GM19468 (cell line): ENCODE data around the gene IL33.
A peak's percentile ranks its signal among the peaks of the same experiment; 100 is the strongest.
"Not testable (repeated sequence)": the region's sequence is repeated elsewhere in the genome, so short reads cannot be mapped to it uniquely, and the experiment has no call there.

Source experiments
- ATAC-seq: cut with Tn5 transposase; IDR thresholded peaks from one replicate; pipeline ENCODE4 v1.9.1; 2021; ENCODE audit warnings: mild to moderate bottlenecking, moderate library complexity, moderate number of reproducible peaks; ENCODE audit not compliant: unreplicated experiment; ENCODE audit errors: extremely low read depth

IL33 gene

GRCh38 chr9:6215562-6215961, at the start of gene IL33:
Gene IL33, plus strand, starts transcription at chr9:6215807. Its CDS starts 25,888 bp downstream, at chr9:6241695.
- ATAC-seq, result no peak

GRCh38 chr9:6171667-6172066, 43.9 kb upstream of the IL33 start:
- no peak for ATAC-seq

- no peak for ATAC-seq
Measured at GRCh38 chr9:6173914-6174313, 41.7 kb upstream of the IL33 start.

GRCh38 chr9:6182549-6183226, 32.9 kb upstream of the IL33 start:
- not testable (repeated sequence) for ATAC-seq

GRCh38 chr9:6183227-6183551, 32.4 kb upstream of the IL33 start:
- ATAC-seq, result no peak

GRCh38 chr9:6183627-6184026, 32.0 kb upstream of the IL33 start:
- ATAC-seq, result no peak

- peak; percentile 89 for ATAC-seq
Measured at GRCh38 chr9:6184749-6185645, 30.6 kb upstream of the IL33 start.

GRCh38 chr9:6186691-6187090, 28.9 kb upstream of the IL33 start:
- ATAC-seq, result no peak

GRCh38 chr9:6187272-6187671, 28.3 kb upstream of the IL33 start:
- no peak for ATAC-seq

GRCh38 chr9:6188466-6188865, 27.1 kb upstream of the IL33 start:
- no peak for ATAC-seq

GRCh38 chr9:6188906-6189305, 26.7 kb upstream of the IL33 start:
- ATAC-seq, result no peak

- no peak for ATAC-seq
Measured at GRCh38 chr9:6194934-6195333, 20.7 kb upstream of the IL33 start.

- no peak for ATAC-seq
Measured at GRCh38 chr9:6195714-6196360, 19.8 kb upstream of the IL33 start.

- ATAC-seq, result no peak
Measured at GRCh38 chr9:6197330-6197729, 18.3 kb upstream of the IL33 start.

- ATAC-seq, result no peak
Measured at GRCh38 chr9:6198251-6198650, 17.4 kb upstream of the IL33 start.

GRCh38 chr9:6199596-6199995, 16.0 kb upstream of the IL33 start:
- no peak for ATAC-seq

- no peak for ATAC-seq
Measured at GRCh38 chr9:6200761-6201160, 14.8 kb upstream of the IL33 start.

GRCh38 chr9:6209966-6210365, 5.6 kb upstream of the IL33 start:
- no peak for ATAC-seq

- no peak for ATAC-seq
Measured at GRCh38 chr9:6212722-6213375, 2.8 kb upstream of the IL33 start.

- ATAC-seq, result no peak
Measured at GRCh38 chr9:6214434-6214833, 1.2 kb upstream of the IL33 start.

- ATAC-seq, result no peak
Measured at GRCh38 chr9:6214903-6215302, 704 bp upstream of the IL33 start.
